ENCODE data around the gene ABCB11. TPM values are rescaled to one million over a fixed set of nuclear protein-coding genes. Genes with fewer than 3 reads are reported as not detected.

The ABCB11 gene
- total and polyA plus RNA-seq, 2 of the 4 experiments (the other 2 are of a cell fraction) = not detected

DNA sequence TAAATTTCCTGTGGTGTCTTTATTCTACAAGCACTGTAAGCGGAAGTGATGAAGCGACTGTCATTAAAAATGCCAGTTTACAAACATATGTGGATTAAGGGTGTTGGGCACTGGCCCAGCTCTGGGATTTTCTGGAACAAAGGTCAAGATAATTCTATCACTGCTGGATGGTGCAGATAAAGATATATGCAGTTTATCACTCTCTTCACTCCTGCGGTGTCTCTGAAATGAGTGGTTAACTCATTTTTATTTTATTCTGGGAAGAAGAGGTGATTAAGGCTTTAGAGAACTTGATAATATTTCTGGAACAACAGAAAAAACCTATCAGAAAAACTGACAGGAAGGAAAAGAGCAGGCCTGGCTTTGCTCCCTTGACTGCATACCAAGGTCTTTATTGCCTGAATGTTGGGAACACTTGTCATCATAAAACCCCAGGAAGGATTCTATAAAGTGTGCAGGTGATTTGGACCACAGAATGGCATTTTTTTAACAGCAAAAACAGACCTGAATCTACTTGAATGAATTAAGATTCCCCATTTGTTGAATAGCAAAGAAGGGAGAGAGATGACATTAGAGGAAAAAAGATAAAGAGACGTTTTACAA is 32.4 kb downstream of the ABCB11 start:
- Histone ChIP-seq H3K18ac (ENCODE audit: low read depth, low read length) (no peak overlapping the region), H2AFZ (replicated peaks; ENCODE audit: low read length, poor library complexity) (no peak overlapping the region), H3K27me3 (ENCODE audit: control insufficient read depth, insufficient read depth, low read length) (no peaks in the 10 kb centered on the region), H2AK9ac (replicated peaks; ENCODE audit: low read depth, low read length, poor library complexity) (no peak overlapping the region), H2AK5ac (ENCODE audit: low read depth, low read length) (no peak overlapping the region), H3K4me1 (ENCODE audit: control insufficient read depth, insufficient read depth, low read length) (no peaks in the 10 kb centered on the region), H3K79me1 (ENCODE audit: low read depth in 1 of 2, low read length in 2 of 2) (no peaks in the 10 kb centered on the region), H4K91ac (ENCODE audit: insufficient read depth, low read depth, low read length) (no peak overlapping the region), H4K5ac (ENCODE audit: low read depth, low read length) (no peak overlapping the region), H2BK120ac (ENCODE audit: low read depth, low read length) (no peak overlapping the region), H3K9me1 (ENCODE audit: insufficient read depth, low read length) (no peaks in the 10 kb centered on the region), H3K36me3 (ENCODE audit: control insufficient read depth, insufficient read depth, low read length) (no peaks in the 10 kb centered on the region), H3K56ac (ENCODE audit: extremely low read depth, insufficient read depth, low read length) (no peak overlapping the region), H3K9me3 (ENCODE audit: control insufficient read depth, insufficient read depth, low read length) (no peaks in the 10 kb centered on the region), H4K20me1 (ENCODE audit: insufficient read depth, low read length) (no peaks in the 10 kb centered on the region), H3K14ac (replicated peaks; ENCODE audit: low read depth, low read length) (no peak overlapping the region), H3K9ac (ENCODE audit: low read depth, low read length) (no peak overlapping the region), H2BK20ac (ENCODE audit: low read depth, low read length) (no peak overlapping the region), H2BK15ac (ENCODE audit: low read depth, low read length) (no peak overlapping the region), H4K8ac (ENCODE audit: low read depth in 2 of 2, low read length in 2 of 2) (no peak overlapping the region), H3K4me2 (ENCODE audit: low read depth, low read length) (no peak overlapping the region), H3K27ac (ENCODE audit: insufficient read depth, low read length) (no peak overlapping the region), H3K4me3 (ENCODE audit: insufficient read depth, low read depth, low read length) (no peak overlapping the region), H2BK5ac (ENCODE audit: low read depth, low read length, poor library complexity, severe bottlenecking) (no peak overlapping the region), H3K4ac (ENCODE audit: low read depth, low read length) (no peak overlapping the region), H3K23ac (ENCODE audit: low read depth, low read length) (no peak overlapping the region)
- WGBS, 2 experiments (ENCODE audit: extremely low coverage in 2 of 2, insufficient read length in 1 of 2) = no CpG with 5 or more reads among the region's 4 CpGs
- intact Hi-C loops (cut with micrococcal nuclease) = no loop called here
- POLR2A ChIA-PET (ENCODE audit: unreplicated experiment) = no interaction called here
- dilution Hi-C loops (cut with HindIII; ENCODE audit: low sequenced_read_pairs, unreplicated experiment) = no loop called here
- CTCF ChIA-PET = no interaction called here
- DNase-seq = no peak
- in situ Hi-C loops (cut with MboI; ENCODE audit: low sequenced_read_pairs) = no loop called here
- no peak for ATAC-seq (ENCODE audit: low read depth)
- no TSS peak for BruUV-seq (replicated peaks)
- TF ChIP-seq FOS (IDR thresholded peaks at IDR 0.05; ENCODE audit: low read depth, low read length) (no peak), RCOR1 (IDR thresholded peaks at IDR 0.05; ENCODE audit: insufficient replicate concordance, low read length) (no peak), RFX5 (IDR thresholded peaks at IDR 0.05; ENCODE audit: low read depth, low read length) (no peak), POLR2A (IDR thresholded peaks at IDR 0.05; ENCODE audit: low read depth, low read length) (no peak), MAFK (IDR thresholded peaks at IDR 0.05; ENCODE audit: low read depth, low read length) (no peak), NFE2L2 (IDR thresholded peaks at IDR 0.05; ENCODE audit: low read depth, low read length) (no peak), RAD21 (IDR thresholded peaks at IDR 0.05; ENCODE audit: low read length) (no peak), CEBPB (IDR thresholded peaks at IDR 0.05; ENCODE audit: low read depth, low read length) (no peak), CHD1 (IDR thresholded peaks at IDR 0.05; ENCODE audit: low read depth, low read length) (no peak), MXI1 (IDR thresholded peaks at IDR 0.05; ENCODE audit: borderline replicate concordance, low read depth, low read length) (no peak), BHLHE40 (IDR thresholded peaks at IDR 0.05; ENCODE audit: low read depth, low read length) (no peak)
- TF ChIP-seq, protein P1, sequence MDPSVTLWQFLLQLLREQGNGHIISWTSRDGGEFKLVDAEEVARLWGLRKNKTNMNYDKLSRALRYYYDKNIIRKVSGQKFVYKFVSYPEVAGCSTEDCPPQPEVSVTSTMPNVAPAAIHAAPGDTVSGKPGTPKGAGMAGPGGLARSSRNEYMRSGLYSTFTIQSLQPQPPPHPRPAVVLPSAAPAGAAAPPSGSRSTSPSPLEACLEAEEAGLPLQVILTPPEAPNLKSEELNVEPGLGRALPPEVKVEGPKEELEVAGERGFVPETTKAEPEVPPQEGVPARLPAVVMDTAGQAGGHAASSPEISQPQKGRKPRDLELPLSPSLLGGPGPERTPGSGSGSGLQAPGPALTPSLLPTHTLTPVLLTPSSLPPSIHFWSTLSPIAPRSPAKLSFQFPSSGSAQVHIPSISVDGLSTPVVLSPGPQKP (IDR thresholded peaks at IDR 0.05; ENCODE audit: borderline replicate concordance, low read depth, low read length) = no peak
- TF ChIP-seq, protein P2, sequence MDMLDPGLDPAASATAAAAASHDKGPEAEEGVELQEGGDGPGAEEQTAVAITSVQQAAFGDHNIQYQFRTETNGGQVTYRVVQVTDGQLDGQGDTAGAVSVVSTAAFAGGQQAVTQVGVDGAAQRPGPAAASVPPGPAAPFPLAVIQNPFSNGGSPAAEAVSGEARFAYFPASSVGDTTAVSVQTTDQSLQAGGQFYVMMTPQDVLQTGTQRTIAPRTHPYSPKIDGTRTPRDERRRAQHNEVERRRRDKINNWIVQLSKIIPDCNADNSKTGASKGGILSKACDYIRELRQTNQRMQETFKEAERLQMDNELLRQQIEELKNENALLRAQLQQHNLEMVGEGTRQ (IDR thresholded peaks at IDR 0.05; ENCODE audit: low read depth, low read length) = no peak
- TF ChIP-seq, protein P3, sequence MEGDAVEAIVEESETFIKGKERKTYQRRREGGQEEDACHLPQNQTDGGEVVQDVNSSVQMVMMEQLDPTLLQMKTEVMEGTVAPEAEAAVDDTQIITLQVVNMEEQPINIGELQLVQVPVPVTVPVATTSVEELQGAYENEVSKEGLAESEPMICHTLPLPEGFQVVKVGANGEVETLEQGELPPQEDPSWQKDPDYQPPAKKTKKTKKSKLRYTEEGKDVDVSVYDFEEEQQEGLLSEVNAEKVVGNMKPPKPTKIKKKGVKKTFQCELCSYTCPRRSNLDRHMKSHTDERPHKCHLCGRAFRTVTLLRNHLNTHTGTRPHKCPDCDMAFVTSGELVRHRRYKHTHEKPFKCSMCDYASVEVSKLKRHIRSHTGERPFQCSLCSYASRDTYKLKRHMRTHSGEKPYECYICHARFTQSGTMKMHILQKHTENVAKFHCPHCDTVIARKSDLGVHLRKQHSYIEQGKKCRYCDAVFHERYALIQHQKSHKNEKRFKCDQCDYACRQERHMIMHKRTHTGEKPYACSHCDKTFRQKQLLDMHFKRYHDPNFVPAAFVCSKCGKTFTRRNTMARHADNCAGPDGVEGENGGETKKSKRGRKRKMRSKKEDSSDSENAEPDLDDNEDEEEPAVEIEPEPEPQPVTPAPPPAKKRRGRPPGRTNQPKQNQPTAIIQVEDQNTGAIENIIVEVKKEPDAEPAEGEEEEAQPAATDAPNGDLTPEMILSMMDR (conservative IDR thresholded peaks at IDR 0.05; ENCODE audit: low read depth, low read length) = no peak

All from IMR-90 (cell line).